NCI-H1048 (cell line): ENCODE results near the gene CCL23.
"Not testable (repeated sequence)": the region's sequence is repeated elsewhere in the genome, so short reads cannot be mapped to it uniquely, and the experiment has no call there.

Experiments
- DNase-seq: peaks from one replicate; lab custom pipeline; 2025; lab: John Stamatoyannopoulos, UW

The CCL23 gene, protein sequence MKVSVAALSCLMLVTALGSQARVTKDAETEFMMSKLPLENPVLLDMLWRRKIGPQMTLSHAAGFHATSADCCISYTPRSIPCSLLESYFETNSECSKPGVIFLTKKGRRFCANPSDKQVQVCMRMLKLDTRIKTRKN

DNA sequence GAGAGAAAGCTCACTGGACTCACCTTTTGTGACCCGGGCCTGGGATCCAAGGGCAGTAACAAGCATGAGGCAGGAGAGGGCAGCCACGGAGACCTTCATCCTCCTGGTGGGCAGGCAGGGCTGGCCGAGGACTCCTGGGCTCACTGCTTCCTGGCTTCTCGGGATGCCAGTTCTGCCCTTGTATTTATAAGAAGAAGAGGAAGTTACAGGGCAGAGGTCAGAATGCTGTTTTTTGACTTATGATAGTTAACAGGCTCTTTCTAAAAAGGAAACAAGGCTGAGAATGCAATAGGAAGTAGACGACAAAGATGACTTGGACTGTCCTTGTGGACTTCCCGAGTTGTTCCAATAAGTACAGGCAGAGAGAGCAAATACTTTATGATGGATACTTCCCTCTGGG, at the start of gene CCL23:
CCL23 (minus strand) TSS at position 174 of the 400 bp plus-strand sequence; CDS start at position 99, 75 bp downstream.
- no peak for DNase-seq

DNA sequence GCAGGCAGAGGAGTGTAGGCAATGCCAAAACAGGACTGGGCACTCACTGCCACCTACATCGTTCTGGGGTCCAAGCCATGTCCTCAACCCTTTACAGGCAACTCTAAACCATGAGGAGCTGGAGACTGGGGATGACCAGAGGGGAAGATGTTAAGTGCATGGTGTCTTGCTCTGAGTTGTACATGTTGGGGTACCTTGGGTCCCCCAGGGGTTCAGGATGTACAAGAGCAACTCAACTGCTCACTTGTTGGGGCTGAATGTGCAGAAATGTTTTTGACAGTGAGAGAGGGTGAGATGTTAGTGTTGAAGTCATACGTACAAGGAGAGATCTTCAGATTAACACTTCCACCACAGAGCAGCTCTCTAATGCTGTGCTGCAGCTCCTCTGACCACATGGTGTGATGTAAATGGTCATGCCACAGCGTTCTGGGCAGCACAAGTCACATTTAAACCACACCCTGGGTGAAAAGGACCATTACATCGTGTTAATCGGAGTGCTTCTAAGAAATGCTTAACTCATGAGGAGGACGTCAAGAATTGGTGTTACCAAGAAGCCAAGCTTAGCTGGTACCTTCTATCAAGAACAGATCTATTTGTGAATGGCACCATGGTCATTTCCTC, 48.7 kb upstream of the CCL23 start:
- DNase-seq, result no peak

DNA sequence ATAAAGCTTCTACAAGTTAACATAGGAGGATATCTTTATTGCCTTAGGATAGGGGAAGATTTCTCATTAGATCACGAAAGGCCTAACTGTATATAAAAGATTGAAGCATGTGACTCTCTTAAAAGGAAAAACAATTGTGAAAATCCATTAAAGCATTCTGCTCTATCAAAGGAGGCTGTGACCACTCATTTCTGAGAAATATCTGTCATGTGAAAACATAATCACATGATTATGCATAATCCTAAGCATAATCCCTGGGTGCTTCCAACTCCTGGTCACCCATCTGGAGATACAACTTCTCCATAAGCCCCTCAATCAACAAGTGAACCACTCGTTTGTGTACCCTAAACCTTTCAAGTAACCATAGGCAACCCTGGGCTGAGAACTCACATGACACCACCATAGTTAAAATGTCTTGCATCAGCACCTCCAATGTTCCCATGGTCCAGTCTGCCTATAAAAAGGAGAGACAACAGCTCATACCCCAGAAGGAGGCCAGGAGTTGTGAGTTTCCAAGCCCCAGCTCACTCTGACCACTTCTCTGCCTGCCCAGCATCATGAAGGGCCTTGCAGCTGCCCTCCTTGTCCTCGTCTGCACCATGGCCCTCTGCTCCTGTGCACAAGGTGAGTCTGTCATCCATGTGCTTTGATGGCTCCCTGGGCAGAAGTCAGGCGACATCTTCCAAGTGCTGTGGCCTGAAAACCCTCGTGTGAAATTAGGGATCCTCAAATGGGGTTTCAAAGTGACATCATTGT, 46.2 kb upstream of the CCL23 start, which contains the start of gene CCL18:
CCL18 (plus strand) TSS at position 487 of the 756 bp plus-strand sequence; CDS start at position 558, 71 bp downstream.
- no peak for DNase-seq

DNA sequence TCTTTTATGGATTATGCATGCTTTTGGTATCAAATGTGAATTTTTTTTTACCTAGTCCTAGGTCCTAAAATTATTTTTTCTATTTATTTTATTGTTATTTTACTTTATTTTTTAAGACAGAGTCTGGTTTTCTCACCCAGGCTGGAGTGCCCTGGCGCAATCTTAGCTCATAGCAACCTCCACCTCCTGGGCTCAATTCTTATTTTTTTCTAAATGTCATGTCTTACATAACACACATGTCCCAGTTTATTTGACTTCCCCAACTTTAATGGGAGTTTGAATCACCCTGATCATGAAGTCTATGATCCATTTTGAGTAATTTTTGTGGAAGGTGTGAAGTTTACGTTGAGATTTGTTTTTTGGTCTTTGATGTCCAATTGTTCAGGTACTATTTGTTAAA, 43.0 kb upstream of the CCL23 start:
- no peak for DNase-seq

DNA sequence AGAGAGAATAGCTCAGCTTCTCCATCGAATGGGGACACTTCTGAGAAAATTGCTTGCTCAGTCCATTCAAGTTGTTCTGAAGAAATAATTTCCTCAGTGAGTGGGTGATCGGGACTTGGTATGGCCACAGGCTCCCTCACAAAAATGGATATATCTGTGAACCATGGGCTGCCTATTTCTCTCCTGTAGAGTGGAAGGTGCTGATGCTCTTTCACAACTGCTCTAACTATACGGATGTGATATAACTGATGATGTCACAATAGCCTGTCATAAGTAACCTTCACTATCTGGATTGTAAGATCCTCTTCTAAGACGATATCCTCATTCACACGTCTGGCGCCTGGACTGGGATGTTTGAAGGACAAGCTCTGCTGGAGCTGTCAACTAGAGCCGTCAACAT, 41.6 kb upstream of the CCL23 start:
- no peak for DNase-seq

DNA sequence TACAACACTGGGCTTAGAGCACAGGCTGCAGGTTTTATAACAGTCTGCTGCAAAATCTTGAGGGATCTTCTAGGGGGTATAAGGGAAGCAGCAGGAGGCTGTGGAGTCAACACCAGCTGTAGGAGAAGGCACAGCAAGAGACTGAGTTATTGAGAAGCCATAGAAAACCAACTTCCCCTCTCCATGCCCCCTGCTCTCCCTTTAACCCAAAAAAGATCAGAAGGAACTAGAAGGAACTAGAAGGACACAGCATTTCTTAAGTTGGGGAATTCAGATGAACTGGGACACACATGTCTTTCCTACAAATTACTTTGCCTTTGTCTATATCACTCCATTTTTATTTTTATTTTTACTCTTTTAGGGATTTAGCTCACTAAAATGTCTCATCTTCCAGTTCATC, 40.1 kb upstream of the CCL23 start:
- DNase-seq, result no peak

DNA sequence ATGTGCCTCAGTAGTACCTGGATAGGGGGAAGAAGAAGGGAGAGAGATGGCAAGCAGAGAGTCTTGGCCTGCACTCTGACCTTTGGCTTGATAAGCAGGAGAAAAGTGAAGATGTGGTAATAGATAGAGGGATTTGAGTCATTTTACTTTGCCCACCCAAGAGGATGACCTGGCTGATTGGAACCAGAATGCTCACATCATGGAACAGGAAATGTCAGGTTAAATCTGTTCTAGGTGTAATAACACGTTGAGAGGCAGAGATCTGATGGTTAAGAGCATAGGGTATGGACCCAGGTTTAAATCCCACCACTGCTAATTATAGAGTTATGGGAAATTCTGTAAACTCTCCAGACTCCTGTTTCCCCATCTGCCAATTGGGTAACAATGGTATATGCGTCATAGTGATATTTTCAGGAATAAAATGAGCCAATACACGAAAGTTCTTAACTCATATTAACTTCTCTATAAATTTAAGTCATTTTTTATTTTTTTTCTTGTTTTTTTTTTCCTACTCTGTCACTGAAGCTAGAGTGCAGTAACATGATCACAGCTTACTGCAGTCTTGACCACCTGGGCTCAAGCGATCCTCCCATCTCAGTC, 38.2 kb upstream of the CCL23 start:
- DNase-seq, result no peak

DNA sequence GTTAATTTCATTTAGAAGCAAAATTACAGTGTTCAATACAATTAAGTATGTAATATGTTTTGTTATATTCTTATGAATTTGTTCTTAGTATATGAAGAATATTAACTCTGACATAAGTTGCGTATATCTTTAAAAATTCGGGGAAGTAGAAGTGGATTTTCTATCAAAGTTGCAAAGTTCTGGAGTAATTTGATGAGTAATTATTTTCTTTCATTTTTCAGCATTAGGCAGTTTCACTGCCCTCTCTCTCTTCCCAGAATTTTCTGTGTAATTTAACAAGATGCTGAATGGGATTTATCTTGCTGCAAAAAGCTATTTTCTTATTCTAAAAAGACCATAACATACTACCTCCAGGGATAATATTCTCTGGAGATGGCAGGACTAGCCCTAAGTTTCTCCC, 37.4 kb upstream of the CCL23 start:
- no peak for DNase-seq

DNA sequence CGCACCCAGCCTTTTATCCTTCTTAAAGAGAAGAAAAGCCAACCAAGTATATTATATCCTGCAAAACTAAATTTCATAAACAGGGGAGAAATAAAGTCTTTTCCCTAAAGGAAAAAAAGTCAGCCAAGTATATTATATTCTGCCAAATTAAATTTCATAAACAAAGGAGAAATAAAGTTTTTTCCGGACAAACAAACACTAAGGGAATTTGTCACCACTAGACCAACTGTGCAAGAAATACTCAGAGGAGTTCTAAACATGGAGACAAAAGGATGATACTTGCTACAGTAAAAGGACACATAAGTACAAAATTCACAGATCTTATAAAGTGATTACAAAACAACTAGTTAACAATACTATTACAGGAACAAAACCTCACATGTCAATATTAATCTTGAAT, 31.9 kb upstream of the CCL23 start:
- no peak for DNase-seq

DNA sequence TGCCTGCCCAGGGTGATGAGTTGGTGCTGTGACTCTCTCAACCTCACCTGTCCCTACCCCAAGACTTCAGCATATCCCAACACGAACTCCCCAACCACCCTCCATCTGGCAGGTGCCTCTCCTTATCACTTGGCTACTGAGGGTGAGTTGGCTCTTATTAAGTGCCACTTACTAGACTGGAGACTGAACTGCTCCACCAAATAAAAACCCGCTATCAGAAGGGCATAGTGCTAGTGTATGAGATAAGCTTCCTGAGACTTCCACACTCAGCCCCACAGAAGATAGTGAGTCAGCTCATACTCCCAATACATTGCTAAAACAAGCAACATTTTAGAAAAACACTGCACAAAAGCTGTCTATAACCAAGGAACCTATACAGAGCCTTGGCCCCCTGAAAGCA, 30.3 kb upstream of the CCL23 start:
- no peak for DNase-seq

DNA sequence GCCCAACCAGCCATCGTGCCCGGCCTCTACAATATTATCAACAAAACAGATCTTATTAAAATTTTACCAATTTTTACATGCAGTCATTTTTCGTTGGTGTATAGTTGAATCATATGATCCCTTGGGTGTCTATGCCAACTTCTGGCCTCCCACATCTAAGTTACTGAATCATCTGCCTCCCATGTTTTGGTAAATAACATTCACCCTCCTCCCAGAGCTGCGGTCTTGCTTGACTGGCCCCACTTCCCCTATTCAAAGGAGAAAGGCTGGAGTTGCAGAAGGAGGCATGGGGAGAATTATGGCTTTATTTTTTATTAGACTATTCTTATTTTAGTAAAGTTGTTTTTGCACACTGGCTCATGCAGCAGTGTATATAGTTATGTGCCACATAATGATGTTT, 18.5 kb upstream of the CCL23 start:
- DNase-seq, result no peak

DNA sequence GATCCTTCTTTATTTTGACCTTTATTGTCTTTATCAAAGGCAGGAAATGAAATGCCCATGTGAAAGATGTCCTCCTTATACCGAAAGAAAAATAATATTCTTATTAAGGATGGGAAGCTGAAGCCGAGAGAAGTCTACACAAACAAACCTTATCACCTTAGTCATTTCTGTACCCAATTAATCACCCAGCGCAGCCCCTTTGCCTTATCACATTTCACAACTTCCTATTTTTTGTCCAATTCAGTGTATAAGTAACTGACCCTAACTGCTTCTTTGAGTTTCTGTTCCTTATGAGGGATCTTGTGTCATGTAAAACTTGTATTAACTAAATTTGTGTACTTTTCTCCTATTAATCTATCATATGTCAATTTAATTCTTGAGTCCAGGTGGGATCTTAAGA, 16.4 kb upstream of the CCL23 start:
- no peak for DNase-seq

DNA sequence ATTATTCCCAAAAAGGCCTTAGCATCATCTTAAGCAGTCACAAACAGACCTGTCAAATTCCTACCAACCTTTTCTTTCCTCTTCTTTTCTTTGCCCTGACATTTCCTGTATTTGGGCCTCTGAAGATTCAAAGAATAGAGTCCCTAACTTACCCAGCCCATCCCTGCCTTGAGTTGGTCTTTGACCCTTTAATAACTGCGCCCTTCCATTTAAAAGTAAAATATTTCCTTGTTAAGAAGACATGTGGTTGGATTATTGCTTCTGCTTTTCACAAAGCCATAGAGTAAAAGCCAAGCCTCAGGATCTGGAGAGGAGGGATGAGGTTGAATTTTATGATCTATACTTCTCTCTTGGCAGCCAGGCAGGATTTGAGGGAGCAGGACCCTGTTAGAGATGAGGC, 13.2 kb upstream of the CCL23 start:
- no peak for DNase-seq

DNA sequence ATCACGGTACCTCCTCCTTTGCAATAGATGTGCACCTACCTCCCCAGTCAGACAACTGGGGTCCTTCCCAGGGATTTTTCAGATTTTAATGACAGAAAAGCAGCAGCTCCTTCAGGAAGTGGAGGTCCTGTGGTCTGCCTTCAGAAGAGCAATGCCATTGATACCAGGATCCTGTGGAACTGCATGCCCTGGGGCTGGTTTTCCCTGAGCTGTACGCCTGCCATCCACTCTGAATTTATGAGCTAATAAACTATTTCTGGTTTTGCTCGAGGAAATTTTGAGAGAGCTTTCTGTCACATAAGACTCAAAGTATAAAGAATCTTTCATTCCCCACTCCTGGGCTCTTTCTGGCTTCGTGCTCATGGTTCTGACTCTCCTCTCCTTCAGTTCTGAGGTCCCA, 10.0 kb upstream of the CCL23 start:
- DNase-seq, result no peak

DNA sequence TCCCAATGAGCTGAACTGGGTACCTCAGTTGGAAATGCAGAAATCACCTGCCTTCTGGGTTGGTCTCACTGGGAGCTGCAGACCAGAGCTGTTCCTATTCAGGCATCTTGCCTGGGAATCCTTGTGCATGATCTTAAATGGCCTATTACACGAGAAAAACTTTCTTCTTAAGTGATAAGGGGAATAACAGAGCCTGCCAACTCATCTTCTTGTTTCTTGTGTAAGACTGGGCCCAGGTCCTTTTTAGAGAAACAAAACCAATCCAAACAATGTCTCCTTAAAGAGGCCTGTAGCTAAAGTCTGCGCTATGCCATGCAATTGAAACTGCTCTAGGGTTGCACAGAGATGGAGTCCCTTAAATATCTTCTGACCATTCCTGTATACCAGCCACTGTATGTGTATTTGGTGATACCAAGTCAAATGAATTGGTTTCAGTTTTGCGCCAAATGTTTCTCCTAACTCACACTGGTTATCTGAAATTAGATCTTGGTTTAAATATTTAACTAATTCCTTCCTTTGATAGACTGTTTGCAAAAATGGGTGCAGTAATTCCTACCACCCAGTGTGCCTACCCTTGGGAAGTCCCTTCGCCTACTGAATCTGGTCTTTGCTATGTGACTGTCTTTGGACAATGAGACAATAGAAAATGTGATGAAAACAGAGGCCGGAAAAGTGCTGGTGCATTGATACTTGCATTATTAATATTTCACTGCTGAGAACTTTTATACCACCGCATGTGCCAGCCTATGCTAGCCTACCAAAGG, 6.5 kb upstream of the CCL23 start:
- no peak for DNase-seq

DNA sequence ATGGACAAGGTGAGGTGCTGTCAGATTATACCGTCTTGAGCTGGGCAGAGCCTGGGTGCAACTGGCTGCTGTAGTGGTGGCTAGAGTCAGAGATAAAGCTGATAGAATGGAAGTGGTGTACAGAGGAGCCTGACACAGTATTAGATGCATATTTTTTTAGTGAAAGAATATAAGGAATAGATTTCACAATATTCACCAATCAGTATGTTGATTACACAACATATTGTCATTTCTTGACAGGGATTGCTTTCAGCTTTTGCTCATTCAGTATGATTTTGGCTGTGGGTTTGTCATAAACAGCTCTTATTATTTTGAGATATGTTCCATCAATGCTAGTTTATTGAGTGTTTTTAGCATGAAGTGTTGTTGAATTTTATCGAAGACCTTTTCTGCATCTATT, 1.7 kb upstream of the CCL23 start:
- DNase-seq, result no peak

DNA sequence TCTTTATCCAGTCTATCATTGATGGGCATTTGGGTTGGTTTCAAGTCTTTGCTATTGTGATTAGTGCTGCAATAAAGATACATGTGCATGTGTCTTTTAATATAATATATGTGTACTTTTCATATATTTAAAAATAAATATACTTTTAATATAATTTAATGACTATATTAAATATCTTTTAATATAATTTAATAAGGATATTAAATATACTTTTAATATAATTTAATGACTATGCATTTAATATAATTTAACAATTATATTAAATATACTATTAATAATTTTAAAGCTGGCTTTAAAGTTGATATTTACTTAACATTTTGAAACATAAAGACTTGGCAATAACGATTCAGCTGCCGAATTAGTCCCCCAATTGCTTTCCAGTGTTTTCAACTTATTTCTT, 1.2 kb downstream of the CCL23 start:
- DNase-seq, result no peak

DNA sequence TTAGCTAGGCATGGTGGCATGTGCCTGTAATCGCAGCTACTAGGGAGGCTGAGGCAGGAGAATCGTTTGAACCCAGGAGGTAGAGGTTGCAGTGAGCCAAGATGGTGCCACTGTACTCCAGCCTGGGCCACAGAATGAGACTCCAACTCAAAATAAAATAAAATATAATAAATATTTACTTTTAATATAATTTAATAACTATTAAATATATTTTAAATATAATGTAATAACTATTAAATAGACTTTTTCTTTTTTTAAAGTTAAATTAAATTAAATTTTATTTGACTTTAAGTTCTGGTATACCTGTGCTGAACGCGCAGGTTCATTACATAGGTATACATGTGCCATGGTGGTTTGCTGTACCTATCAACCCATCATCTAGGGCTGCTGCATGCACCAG, 1.9 kb downstream of the CCL23 start:
- not testable (repeated sequence) for DNase-seq

DNA sequence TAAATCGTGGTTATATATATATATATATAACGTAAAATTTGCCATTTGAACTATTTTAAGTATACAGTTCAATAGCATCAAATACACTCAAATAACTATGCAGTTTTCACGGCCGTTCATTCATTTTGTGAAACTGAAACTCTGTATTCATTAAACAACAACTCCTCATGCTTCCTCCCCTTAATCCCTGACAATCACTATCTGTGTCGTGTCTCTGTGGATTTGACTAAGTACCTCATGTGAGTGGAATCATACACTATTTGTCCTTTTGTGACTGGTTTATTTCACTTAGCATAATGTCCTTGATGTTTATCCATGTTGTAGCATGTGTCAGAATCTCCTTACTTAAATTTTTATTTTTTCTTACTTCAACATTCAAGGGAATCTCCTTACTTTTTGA, 2.8 kb downstream of the CCL23 start:
- DNase-seq, result no peak

DNA sequence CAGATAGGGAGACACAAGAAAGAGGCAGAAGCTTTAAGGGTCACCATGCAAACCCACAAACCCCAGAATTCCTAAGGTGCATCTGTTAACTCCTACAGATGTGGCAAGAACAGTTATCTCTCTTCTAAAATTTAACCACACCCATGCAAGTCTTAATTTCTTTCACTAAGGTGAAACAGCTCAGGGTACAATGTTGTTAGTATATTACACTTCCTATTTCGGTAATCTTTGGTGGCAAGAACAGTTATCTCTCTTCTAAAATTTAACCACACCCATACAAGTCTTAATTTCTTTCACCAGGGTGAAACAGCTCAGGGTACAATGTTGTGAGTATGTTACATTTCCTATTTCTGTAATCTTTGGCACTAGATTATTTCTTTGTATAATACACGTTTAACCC, 6.6 kb downstream of the CCL23 start:
- DNase-seq, result no peak

DNA sequence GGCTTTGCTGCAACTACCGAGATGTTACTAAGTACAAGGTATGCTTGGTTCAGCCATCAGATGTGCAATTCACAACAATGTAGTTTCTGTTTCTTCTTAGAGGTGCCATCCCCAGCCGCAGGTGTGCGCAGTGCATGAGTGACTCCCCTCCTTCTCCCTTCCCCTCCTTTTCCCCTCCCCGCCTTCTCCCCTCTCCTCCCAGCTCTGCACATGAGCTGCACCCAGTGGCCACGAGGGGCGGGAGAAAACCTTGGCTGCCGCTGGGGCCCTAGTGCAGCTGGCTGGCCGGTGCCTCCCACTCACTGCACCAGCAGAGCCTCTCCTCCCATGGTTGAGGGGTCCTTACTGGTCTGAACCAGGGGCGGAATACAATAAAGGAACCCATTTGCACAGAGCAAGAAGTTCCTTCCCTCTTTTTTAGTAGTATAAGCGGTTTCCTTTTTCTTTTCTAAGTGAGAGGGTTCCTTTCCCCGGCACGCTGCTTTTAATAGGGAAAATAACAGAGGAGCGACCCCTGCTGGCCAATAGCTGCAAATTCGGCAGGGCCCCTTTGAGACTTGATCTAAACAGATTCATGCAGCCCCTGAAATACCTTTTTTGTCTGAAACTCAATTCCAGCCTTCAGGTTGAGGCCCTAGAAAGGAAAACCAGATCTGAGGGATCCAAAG, 8.6 kb downstream of the CCL23 start:
- no peak for DNase-seq

DNA sequence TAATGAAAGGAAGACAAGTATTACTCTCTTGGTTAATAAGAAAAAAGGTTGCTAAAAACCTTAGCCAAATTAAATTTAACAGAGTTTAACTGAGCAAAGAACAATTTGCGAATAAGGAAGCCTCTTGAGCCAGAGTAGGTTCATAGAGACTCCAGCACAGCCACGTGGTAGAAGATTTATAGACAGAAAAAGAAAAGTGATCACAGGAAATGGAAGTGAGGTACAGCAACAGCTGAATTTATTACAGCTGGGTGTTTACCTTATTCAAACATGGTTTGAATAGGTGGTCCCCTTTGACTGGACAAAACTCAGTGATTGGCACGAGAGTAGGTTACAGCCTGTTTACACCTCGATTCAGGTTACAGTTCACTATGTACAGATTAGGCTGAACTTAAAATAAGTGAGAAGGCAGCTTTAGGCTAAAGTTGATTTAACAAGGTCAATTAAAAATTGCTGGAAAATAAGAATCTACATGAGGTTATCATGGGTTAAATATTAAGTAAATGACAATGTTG, 13.1 kb downstream of the CCL23 start:
- DNase-seq, result no peak
